ENCODE data around the gene TAS2R8.
"Not testable (repeated sequence)": the region's sequence is repeated elsewhere in the genome, so short reads cannot be mapped to it uniquely, and the experiment has no call there.

The TAS2R8 gene

GRCh38 chr12:10807186-10807585 lies at the start of gene TAS2R8:
Gene TAS2R8, minus strand, starts transcription at chr12:10807286. Its CDS starts 306 bp downstream, at chr12:10806980.
- no peak for ATAC-seq

GRCh38 chr12:10855807-10856206 lies 48.7 kb upstream of the TAS2R8 start:
- ATAC-seq: no peak

- ATAC-seq: no peak
These were observed 46.7 kb upstream of the TAS2R8 start for GRCh38 chr12:10853776-10854175.

GRCh38 chr12:10851243-10851858 lies 44.3 kb upstream of the TAS2R8 start:
- no peak for ATAC-seq

GRCh38 chr12:10849425-10849878 lies 42.4 kb upstream of the TAS2R8 start, which contains the start of gene PRR4:
Gene PRR4, minus strand, starts transcription at chr12:10849475. Its CDS starts 38 bp downstream, at chr12:10849437.
- ATAC-seq: no peak

GRCh38 chr12:10847744-10848143 lies 40.7 kb upstream of the TAS2R8 start:
- ATAC-seq: no peak

- ATAC-seq: no peak
These were observed 35.8 kb upstream of the TAS2R8 start for GRCh38 chr12:10842862-10843261.

- ATAC-seq: no peak
These were observed 31.4 kb upstream of the TAS2R8 start for GRCh38 chr12:10838461-10838860.

GRCh38 chr12:10829994-10830393 lies 22.9 kb upstream of the TAS2R8 start:
- ATAC-seq: no peak

GRCh38 chr12:10826258-10826657 lies 19.2 kb upstream of the TAS2R8 start, which contains the start of gene TAS2R10:
Gene TAS2R10, minus strand, starts transcription at chr12:10826358. Its CDS starts 89 bp downstream, at chr12:10826269.
- no peak for ATAC-seq

GRCh38 chr12:10824957-10825356 lies 17.9 kb upstream of the TAS2R8 start:
- ATAC-seq: no peak

- ATAC-seq: no peak
These were observed 4.9 kb upstream of the TAS2R8 start for GRCh38 chr12:10811883-10812536.

GRCh38 chr12:10810068-10810467 lies 3.0 kb upstream of the TAS2R8 start, which contains the start of gene TAS2R9:
Gene TAS2R9, minus strand, starts transcription at chr12:10810168. Its CDS starts 93 bp downstream, at chr12:10810075.
- no peak for ATAC-seq

- ATAC-seq: no peak
These were observed 4.5 kb downstream of the TAS2R8 start, which contains the start of gene TAS2R7 for GRCh38 chr12:10802587-10802986. Gene TAS2R7, minus strand, starts transcription at chr12:10802627. Its CDS starts 57 bp downstream, at chr12:10802570.

GRCh38 chr12:10801741-10802140 lies 5.3 kb downstream of the TAS2R8 start:
- ATAC-seq: no peak

- no peak for ATAC-seq
These were observed 12.9 kb downstream of the TAS2R8 start for GRCh38 chr12:10794222-10794621.

GRCh38 chr12:10791769-10792168 lies 15.3 kb downstream of the TAS2R8 start:
- not testable (repeated sequence) for ATAC-seq

- ATAC-seq: no peak
These were observed 23.8 kb downstream of the TAS2R8 start for GRCh38 chr12:10783252-10783651.

GRCh38 chr12:10779103-10779502 lies 28.0 kb downstream of the TAS2R8 start:
- ATAC-seq: no peak

- ATAC-seq: peak in 1 of 2 donors; percentile 51
These were observed 35.9 kb downstream of the TAS2R8 start for GRCh38 chr12:10771132-10771733.

- no peak for ATAC-seq
These were observed 47.4 kb downstream of the TAS2R8 start for GRCh38 chr12:10759657-10760056.

- no peak for ATAC-seq
These were observed 50.9 kb downstream of the TAS2R8 start for GRCh38 chr12:10756194-10756593.
